ENCODE data around the gene CD160. TPM values are rescaled to one million over a fixed set of nuclear protein-coding genes. Genes with fewer than 3 reads are reported as not detected.

CD160 gene
- total and polyA plus RNA-seq, 2 of the 13 experiments (the other 11 are each of a cell fraction or from before 2014, with no cell fraction given): 0.09 TPM; not detected in 1

DNA sequence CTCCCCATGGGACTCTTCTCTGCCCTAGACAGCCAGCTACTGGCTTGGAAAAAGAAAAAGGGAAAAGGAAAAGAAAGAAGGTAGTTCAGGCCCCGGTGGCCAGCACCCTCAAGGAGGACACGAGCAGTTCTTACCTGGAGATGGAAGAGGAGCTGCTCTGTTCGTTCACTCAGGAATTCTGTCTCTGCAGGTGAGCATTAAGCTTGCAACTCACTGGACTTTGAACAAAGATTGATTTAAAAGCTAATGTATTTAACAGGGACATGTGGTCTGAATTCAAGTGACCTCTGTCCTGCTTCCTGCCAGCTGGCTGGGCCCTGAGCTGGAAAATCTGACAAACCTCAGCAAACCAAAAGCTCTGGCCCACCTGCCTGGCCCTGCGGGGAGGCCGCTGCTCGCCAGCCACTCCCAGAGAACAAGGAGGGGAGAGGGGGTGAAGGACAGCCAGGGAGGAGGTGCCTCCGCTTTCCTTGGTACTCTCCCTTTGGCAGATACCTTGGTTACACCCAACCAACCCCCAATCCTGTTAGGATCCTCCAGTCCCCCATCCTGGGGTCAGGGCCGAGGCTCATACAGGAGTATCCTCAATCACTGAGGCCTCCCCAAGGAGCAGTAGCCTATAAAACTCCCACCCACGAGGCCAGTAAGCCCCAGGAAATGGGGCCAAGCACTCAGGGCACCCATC lies 12.0 kb upstream of the CD160 start, which contains the start of gene PDZK1 (continued):
- 0 out of 2 replicates have a peak, but pooled peaks have one; percentile 21 for TF ChIP-seq ZBTB33 (CRISPR knock-in tag; IDR thresholded peaks at IDR 0.05)
- peak; percentile 57; the same call in 1 of the 2 replicates for TF ChIP-seq MEIS2 (CRISPR knock-in tag; IDR thresholded peaks at IDR 0.05)
- TF ChIP-seq HMG20B (CRISPR knock-in tag; conservative IDR thresholded peaks at IDR 0.05): 0 out of 2 replicates have a peak, but pooled peaks have one; percentile 21
- peak; percentile 66; the same call in 1 of the 2 replicates for TF ChIP-seq DMAP1 (CRISPR knock-in tag; IDR thresholded peaks at IDR 0.05)
- TF ChIP-seq ZNF709 (CRISPR knock-in tag; IDR thresholded peaks at IDR 0.05): peak; percentile 84
- no peak for TF ChIP-seq MATR3 (CRISPR knock-in tag; IDR thresholded peaks at IDR 0.05)
- TF ChIP-seq ZNF367 (CRISPR knock-in tag; IDR thresholded peaks at IDR 0.05; ENCODE audit: borderline replicate concordance): 0 out of 2 replicates have a peak, but pooled peaks have one; percentile 57
- peak; percentile 69 for TF ChIP-seq SIN3A (IDR thresholded peaks at IDR 0.05; ENCODE audit: borderline replicate concordance, low read depth, low read length)
- TF ChIP-seq ZSCAN29 (CRISPR knock-in tag; conservative IDR thresholded peaks at IDR 0.05): 0 out of 2 replicates have a peak, but pooled peaks have one; percentile 26
- no peak for TF ChIP-seq ARNT (IDR thresholded peaks at IDR 0.05)
- TF ChIP-seq, protein P1, sequence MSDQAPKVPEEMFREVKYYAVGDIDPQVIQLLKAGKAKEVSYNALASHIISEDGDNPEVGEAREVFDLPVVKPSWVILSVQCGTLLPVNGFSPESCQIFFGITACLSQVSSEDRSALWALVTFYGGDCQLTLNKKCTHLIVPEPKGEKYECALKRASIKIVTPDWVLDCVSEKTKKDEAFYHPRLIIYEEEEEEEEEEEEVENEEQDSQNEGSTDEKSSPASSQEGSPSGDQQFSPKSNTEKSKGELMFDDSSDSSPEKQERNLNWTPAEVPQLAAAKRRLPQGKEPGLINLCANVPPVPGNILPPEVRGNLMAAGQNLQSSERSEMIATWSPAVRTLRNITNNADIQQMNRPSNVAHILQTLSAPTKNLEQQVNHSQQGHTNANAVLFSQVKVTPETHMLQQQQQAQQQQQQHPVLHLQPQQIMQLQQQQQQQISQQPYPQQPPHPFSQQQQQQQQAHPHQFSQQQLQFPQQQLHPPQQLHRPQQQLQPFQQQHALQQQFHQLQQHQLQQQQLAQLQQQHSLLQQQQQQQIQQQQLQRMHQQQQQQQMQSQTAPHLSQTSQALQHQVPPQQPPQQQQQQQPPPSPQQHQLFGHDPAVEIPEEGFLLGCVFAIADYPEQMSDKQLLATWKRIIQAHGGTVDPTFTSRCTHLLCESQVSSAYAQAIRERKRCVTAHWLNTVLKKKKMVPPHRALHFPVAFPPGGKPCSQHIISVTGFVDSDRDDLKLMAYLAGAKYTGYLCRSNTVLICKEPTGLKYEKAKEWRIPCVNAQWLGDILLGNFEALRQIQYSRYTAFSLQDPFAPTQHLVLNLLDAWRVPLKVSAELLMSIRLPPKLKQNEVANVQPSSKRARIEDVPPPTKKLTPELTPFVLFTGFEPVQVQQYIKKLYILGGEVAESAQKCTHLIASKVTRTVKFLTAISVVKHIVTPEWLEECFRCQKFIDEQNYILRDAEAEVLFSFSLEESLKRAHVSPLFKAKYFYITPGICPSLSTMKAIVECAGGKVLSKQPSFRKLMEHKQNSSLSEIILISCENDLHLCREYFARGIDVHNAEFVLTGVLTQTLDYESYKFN (CRISPR knock-in tag; conservative IDR thresholded peaks at IDR 0.05): peak; percentile 93
- TF ChIP-seq ZNF672 (CRISPR knock-in tag; IDR thresholded peaks at IDR 0.05): no peak
- no peak for TF ChIP-seq ZNF724P (CRISPR knock-in tag; IDR thresholded peaks at IDR 0.05; ENCODE audit: borderline replicate concordance)
- peak; percentile 93 for TF ChIP-seq MIXL1 (CRISPR knock-in tag; IDR thresholded peaks at IDR 0.05)
- TF ChIP-seq, protein P2, sequence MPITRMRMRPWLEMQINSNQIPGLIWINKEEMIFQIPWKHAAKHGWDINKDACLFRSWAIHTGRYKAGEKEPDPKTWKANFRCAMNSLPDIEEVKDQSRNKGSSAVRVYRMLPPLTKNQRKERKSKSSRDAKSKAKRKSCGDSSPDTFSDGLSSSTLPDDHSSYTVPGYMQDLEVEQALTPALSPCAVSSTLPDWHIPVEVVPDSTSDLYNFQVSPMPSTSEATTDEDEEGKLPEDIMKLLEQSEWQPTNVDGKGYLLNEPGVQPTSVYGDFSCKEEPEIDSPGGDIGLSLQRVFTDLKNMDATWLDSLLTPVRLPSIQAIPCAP (CRISPR knock-in tag; IDR thresholded peaks at IDR 0.05; ENCODE audit: low read depth): no peak
- peak; percentile 52; the same call in 1 of the 2 replicates for TF ChIP-seq DRAP1 (CRISPR knock-in tag; IDR thresholded peaks at IDR 0.05)
- TF ChIP-seq ZNF543 (CRISPR knock-in tag; IDR thresholded peaks at IDR 0.05): no peak
- peak; percentile 38; the same call in 1 of the 2 replicates for TF ChIP-seq ZBTB7B (CRISPR knock-in tag; IDR thresholded peaks at IDR 0.05)
- TF ChIP-seq ZNF615 (CRISPR knock-in tag; IDR thresholded peaks at IDR 0.05; ENCODE audit: borderline replicate concordance): no peak
- no peak for TF ChIP-seq ZNF558 (CRISPR knock-in tag; IDR thresholded peaks at IDR 0.05; ENCODE audit: borderline replicate concordance)
- peak; percentile 38; the same call in 1 of the 2 replicates for TF ChIP-seq FOXO1 (CRISPR knock-in tag; IDR thresholded peaks at IDR 0.05)
- 0 out of 2 replicates have a peak, but pooled peaks have one; percentile 12 for TF ChIP-seq ARID3A (IDR thresholded peaks at IDR 0.05; ENCODE audit: low read depth, low read length)
- peak; percentile 31; the same call in 1 of the 2 replicates for TF ChIP-seq ERF (CRISPR knock-in tag; IDR thresholded peaks at IDR 0.05)
